ENCODE data around the gene TBC1D3B.

DNA sequence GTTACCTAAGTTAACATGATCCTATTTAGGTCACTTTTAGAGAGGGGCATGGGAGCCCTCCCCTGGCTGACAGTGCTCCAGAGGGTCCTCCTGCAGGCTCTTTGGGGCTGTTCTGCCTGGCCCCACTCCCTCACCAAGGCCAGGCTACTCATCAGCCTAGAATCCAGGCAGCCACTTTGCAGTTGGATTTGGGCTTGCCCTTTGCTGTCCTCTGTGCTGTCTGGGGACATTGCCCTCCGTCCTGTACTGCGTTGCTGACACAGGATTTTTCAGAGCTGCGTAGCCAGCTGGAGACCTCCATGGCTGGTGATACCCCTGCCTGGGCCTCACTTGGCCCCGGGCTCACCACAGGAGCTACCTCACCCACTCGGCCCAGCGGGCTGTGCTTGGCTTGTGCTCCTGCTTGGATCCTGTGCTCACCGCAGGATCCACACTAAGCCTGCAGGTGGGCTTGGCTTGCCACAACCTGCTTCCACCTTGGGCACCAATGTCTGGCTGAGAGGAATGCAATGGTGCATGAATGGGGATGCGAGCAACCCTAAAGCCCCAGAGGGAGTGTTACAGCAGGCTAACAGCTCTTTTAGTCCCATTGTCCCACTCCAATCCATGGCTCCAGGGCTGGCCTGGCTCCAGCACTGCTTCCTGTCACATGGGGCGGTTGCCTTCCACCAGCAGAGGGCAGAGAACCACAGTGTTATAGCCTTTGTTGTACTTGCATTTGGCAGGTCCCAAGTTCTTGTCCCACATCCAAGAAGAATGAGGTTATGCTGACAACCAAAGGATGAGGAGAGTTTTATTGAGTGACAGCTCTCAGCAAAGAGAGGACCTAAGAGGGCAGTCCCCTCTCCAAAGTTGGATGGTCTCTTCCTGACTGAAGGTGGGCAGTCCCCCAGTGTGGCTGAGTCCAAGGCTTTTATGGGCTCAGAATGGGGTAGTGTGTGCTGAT is 51.3 kb downstream of the TBC1D3B start:
- TF ChIP-seq YY1 (IDR thresholded peaks at IDR 0.05; ENCODE audit: insufficient read depth, insufficient read length) = no peak
- TF ChIP-seq SUZ12 (IDR thresholded peaks at IDR 0.05; ENCODE audit: extremely low read depth, insufficient read depth, insufficient read length) = no peak
